OCI-LY7 (cell line): ENCODE data around the gene MIB2.

Experiments
- CTCF ChIP-seq: fragments of 200-600 bp; sonication (generic); conservative IDR thresholded peaks from 2 replicates; pipeline ENCODE4 v1.5.1; 2014; ENCODE audit warnings: mild to moderate bottlenecking, antibody characterized with exemption, low read length, moderate library complexity, mixed read lengths
- EZH2phosphoT487 ChIP-seq: fragments of 200-600 bp; sonication (generic); IDR thresholded peaks from 2 replicates; pipeline ENCODE4 v1.6.1; 2018; ENCODE audit warnings: low read depth, borderline replicate concordance, mild to moderate bottlenecking, mixed run types, antibody characterized with exemption, low read length, moderate library complexity, mixed read lengths

- TF ChIP-seq CTCF = peak; percentile 89
- TF ChIP-seq EZH2phosphoT487 = no peak
Measured at GRCh38 chr1:1678581-1679380, 63.5 kb downstream of the MIB2 start.
